TTC549 (cell line): ENCODE results near the gene PRDX2.
"Not testable (repeated sequence)": the region's sequence is repeated elsewhere in the genome, so short reads cannot be mapped to it uniquely, and the experiment has no call there.

ENCODE experiments used
- FAIRE-seq: peaks from 2 replicates; lab custom pipeline; 2012; peaks lifted over from hg19 to GRCh38; lab: Jason Lieb, UNC

The PRDX2 gene

DNA sequence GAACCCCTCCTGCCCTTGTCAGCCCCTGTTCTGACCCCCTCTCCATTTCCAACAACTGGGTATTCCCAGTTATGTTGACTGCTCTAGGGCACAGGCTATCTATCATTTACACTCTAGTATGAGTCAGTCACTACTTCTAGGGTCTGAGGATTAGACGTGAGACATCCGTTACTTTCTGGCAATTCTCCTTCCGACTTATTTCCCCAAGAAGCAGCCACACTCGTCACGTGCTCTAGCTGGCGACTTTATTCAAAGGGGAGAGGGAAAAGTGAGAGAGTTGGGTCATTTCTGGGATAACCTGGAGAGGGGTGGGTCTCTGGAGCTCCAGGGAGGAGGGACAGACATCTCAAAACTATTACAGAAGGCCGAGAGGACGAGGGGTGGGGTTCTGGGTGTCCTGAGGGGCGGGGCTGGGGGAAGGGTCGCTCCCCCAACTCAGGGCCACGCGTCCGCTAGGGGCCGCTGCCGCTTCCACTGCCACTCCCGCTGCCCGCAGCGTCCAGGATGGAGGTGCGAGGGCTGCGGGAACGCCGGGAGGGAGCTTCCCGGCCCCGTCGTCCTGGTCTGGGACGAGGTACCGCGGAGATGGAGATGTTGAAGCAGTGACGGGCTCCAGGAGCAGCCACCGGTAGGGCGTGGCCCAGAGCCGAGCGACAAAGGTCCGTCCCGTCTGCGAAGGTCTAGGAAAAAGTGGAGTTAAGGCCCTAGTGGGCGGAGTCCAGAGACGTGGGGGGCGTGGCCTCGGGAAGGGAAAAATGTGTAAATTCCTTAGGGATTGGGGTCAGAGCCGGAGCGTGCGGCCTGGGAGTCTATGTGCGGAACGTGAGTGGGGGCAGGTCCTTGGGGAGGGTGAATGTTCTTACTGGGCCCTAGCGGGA, 23.9 kb upstream of the PRDX2 start:
- no peak for FAIRE-seq

DNA sequence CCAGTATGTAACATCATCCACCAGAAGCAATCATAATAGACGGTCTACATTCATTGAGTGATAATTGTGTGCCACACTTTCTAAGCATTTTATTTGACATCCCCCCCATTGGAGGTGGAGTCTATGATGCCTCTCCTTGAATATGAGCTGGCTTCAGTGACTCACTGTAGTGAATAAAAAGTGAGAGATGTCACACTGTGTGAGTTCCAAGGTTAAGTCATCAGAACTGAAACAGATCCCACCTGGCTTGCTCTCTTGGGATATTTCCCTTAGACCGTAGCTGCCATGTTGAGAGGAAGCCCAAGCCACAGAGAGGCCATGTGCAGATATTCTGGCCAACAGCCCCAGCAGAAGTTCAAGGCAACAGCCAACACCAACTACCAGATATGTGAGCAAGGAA, 20.2 kb upstream of the PRDX2 start:
- no peak for FAIRE-seq

DNA sequence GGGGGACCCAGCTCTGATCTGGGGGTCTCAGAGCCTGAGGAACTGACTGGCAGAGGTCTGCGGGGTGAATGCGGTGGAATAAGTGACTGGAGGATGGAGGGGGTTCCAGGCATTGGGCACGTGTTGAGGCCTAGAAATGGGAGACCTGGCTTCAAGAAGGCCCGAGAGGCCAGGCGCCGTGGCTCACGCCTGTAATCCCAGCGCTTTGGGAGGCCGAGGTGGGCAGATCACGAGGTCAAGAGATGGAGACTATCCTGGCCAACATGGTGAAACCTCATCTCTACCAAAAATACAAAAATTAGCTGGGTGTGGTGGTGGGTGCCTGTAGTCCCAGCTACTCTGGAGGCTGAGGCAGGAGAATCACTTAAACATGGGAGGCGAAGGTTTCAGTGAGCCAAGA, 16.2 kb upstream of the PRDX2 start:
- FAIRE-seq, result not testable (repeated sequence)

DNA sequence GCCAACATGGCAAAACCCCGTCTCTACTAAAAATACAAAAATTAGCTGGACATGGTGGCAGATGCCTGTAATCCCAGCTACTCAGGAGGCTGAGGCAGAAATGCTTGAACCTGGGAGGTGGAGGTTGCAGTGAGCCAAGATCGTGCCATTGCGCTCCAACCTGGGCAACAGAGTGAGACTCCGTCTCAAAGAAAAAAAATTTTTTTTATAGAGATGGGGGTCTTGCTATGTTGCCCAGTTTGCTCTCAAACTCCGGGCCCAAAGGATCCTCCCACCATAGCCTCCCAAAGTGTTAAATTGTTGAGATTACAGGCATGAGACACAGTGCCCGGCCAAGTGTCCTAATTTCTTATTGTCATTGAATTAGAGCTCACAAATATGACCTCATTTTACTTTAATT, 15.6 kb upstream of the PRDX2 start:
- not testable (repeated sequence) for FAIRE-seq

DNA sequence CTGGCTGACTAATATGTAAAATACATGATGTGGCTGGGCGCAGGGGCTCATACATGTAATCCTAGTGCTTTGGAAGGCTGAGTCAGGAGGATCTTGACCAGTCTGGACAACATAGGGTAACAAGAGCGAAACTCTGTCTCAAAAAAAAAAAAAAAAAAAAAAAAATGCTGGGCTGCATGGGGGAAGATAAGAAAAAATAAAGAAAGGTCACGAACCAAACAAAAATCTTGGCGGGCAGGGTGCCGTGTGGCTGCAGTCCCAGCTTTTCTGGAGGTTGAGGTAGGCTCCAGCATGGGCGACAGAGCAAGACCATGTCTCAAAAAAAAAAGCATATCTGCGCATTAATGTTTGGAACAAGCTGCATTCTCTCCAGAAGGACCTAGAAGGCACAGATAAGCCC, 13.5 kb upstream of the PRDX2 start:
- no peak for FAIRE-seq

DNA sequence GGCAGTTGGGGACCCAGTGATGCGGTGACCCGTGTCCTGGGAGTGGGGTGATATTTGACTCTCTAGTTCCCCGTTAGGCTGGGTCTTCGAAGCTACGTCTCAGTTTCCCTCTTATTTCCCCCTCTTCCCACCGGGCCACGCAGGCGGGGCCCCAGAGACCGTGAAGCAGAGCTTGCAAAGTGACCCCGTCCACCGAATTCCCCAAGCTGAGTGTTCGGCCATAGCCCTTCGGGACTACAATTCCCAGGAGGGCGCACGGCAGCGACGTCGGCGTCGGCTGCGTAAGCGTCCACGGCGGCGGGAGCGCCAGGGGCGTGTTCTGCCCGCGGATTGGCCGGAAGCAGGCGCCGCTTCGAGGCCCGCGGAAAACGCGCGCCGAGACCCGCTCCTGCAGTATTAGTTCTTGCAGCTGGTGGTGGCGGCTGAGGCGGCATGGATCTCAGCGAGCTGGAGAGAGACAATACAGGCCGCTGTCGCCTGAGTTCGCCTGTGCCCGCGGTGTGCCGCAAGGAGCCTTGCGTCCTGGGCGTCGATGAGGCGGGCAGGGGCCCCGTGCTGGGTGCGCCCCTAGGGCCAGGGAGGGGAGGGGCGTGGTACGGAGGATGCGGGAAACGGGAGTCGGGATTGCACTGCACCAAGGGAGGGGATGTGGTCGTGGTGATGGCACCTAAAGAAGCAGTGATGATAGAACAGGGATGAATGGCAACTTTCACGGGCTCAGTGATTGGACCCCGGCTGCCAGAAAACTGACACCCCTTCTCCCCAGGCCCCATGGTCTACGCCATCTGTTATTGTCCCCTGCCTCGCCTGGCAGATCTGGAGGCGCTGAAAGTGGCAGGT, 4.9 kb upstream of the PRDX2 start, which contains the start of gene RNASEH2A:
Gene RNASEH2A (plus strand): TSS at position 343 of the 840 bp plus-strand sequence. CDS start 90 bp downstream, at position 433.
- FAIRE-seq, result no peak

DNA sequence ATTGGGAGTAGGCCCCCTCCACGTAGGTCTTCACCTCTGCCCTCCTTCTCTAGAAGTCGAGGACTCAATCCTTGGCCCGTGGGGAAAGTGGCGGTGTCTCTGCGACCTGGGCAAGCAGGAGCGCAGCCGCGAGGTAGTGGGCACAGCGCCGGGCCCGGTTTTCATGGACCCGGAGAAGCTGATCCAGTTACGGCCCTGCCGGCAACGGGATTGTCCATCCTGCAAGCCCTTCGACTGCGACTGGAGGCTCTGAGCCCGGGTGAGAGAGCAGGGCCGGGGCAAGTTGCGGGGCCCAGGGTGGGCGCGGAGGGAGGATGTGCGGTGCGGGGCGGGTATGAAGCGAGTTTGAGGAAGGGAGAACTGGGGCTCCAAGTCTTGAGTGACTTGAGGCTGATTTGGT, 2.5 kb upstream of the PRDX2 start:
- FAIRE-seq, result no peak

DNA sequence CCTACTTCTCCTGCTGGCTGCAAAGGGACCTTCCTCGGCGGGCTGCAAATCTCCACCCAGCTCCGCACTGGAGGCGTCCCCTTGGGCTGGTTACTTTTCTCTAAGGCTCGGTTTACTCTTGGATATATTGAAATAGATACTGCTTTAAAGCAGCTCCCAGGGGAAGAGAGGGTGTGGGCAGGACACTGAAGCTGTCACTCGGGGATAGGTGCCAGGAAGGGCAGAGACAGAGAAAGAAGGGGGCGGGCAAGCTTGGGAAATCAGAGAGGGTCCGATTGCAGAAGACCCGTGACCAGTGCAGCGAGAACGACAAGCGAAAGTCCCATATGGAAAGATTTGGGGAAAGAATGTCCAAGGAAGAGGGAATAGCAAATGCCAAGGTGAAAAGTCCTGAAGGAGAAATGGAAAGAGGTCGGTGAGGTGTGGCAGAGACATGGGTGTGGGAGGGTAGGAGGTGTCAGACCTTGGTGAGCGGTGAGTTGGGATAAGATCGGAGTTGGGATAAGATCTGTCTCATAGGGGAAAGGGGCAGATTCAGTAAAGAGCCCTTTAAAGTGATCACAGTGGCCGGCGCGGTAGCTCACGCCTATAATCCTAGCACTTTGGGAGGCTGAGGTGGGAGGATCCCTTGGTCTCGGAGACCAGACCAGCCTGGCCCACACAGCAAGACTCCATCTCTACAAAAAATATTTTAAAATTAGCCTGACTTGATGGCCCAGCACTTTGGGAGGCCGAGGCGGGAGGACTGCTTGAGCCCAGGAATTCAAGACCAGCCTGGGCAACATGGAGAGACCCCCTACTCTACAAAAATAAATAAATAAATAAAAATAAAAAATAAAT, 887 bp upstream of the PRDX2 start:
- no peak for FAIRE-seq

DNA sequence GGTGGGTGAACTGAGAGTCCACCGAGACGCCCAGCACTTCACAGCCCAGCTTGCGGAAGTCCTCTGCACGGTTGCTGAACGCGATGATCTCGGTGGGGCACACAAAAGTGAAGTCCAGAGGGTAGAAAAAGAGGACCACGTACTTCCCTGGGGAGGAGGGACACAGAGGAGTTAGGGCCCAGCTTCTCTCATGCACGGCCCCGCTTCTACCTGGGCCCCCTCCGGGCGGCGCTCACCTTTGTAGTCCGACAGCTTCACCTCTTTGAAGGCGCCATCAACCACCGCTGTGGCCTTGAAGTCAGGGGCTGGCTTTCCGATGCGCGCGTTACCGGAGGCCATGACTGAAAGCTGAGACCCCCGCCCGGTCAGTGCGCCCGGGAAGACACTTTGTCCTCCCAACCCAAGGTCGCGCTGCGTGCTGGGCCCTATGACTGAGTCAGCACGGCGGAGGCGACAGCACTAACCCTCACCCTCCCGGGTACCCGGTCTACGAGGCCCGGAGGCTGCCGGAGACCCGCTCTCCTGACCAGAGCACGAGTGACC, 606 bp downstream of the PRDX2 start:
- no peak for FAIRE-seq

DNA sequence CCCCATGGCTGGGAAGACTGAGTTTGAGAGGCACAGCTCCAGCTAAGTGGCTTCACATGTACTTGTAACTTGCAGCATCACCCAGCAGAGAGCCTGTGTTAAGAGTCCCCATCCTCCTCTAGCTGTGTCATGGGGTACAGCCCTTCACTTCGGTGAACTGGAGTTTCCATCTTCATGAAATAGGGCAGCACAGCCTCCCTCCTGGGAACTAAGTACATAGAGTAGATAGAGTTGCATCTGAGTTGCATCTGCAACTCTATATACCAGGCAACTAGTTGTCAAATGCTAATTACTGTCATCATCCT, 1.2 kb downstream of the PRDX2 start:
- no peak for FAIRE-seq

DNA sequence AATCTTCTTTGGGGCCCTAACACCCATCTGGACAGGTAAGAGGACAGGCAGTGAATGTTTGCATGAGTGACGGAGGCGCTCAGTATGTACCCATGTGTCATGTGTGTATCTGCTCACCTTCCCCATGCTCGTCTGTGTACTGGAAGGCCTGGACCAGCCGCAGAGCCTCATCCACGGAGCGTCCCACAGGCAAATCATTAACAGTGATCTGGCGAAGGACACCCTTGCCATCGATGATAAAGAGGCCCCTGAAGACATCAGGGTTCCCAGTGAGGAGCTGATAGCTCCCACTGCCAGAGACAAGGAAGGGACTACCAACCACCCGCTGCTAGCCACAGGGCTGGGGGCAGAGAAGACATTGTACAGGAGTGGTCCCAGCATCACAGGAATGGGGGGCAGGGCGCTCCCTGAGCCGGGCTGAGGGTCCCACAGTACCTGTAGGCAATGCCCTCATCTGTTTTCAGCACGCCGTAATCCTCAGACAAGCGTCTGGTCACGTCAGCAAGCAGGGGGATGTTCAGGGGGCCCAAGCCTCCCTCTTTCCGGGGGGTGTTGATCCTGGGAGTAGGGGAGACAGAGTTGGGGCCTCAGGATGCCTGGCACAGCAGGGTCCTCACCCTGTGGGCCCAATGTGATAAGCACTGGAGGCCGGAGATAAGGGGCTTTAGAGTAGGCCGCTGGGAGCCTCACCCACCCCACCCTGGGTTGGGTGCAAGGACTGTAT, 1.7 kb downstream of the PRDX2 start:
- FAIRE-seq, result no peak

DNA sequence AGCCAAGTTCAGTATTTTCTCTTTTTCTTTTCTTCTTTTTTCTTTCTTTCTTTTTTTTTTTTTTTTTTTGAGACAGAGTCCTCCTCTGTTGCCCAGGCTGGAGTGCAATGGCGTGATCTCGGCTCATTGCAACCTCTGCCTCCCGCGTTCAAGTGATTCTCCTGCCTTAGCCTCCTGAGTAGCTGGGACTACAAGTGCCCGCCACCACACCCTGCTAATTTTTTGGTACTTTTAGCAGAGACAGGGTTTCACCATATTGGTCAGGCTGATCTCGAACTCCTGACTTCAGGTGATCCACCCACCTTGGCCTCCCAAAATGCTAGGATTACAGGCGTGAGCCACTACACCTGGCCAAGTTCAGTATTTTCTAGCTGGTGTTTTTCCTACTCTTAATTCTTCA, 4.0 kb downstream of the PRDX2 start:
- not testable (repeated sequence) for FAIRE-seq

DNA sequence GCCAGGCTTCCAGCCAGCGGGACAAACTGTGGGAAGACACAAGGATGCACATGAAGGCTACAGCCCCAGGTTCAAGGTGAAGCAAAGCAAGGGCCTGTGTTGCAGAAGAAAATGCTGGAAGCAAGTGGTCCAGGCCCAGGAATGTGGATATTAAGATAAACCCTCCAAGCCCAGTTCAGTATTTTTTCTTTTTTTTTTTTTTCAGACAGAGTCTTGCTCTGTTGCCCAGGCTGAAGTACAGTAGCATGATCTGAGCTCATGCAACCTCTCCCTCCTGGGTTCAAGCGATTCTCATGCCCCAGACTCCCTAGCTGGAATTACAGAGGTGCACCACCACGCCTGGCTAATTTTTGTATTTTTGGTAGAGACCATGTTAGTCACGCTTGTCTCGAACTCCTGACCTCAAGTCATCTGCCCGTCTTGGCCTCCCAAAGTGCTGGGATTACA, 4.4 kb downstream of the PRDX2 start:
- no peak for FAIRE-seq

DNA sequence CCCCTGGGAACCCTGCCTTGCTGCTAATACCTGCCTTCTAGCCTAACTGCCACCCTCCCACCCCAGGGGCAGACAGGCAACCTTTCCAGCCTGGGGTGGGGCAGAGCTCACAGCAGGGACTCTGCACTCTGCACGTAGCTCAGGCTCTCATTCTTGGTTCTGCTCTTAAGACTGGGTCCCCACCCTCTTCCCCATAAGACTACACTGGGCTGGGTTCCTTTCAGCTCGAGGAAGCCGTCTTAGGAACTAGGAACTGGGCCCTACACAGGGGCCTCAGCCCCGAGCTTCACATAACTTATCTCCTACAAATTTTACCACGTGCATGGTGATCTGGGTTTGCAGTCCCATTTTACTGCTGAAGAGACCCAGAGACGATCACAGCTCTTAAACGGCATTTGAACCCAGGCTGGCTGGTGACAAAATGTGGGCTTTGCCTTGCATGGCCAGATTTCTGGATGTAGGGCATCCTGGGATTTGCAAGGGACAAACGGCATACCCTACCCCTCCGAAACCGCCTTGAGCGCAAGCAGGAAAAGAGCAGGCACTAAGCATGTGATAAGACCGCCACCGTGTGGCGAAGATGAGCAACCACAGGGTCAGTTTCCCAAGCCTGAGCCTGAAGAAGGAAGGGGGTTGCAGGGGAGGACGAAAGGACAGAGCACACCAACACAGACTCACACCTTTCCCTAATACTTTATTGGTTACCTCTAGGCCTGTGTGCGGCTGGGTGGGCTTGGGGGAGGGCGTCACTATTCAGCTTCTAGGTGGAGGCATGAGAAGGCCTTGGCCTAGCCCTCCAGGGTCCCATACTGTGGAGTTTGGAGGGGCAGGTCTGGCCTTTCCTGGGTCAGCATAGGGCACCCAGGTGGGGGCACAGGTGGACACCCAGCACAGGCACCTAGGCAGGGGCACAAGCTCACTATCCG, 5.2 kb downstream of the PRDX2 start:
- FAIRE-seq, result peak; percentile 52

DNA sequence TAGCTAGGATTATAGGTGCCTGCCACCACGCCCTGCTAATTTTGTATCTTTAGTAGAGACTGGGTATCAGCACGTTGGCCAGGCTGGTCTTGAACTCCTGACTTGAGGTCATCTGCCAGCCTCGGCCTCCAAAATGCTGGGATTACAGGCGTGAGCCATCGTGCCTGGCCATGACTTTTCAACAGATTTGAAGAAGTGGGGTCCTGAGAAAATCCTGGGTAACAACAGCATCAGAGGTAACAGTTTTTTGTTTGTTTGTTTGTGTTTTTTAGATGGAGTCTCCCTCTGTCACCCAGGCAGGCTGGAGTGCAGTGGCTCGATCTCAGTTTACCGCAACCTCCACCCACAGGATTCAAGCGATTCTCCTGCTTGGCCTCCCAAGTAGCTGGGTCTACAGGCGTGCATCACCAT, 6.6 kb downstream of the PRDX2 start:
- no peak for FAIRE-seq

DNA sequence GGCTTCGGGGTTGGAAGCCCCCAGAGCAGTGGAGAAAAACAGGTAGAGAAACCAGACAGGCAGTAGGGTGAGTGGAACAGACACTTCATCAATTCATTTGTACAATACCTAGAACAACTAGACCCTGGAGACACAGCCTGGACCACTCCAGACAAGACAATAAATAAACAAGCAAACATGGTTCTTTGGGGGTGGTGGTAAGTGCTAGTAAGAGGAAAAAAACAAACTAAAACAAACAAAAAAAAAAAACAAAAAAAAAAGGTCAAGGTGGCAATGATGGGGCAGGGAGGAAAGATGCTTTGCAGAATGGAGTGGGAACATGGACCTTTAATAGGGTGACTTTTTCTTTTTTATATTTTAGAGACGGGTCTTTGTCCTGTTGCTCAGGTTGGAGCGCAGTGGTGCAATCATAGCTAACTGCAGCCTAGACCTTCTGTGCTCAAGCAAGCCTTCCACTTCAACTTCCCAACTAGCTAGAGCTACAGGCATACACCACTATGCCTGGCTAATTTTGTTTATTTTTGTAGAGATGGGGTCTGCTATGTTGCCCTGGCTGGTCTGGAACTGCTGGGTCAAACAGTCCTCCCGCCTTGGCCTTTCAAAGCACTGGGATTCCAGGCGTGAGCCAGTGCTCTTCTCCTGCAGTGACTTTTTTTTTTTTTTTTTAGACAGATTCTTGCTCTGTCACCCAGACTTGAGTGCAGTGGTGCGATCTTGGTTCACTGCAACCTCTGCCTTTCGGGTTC, 7.2 kb downstream of the PRDX2 start:
- no peak for FAIRE-seq

DNA sequence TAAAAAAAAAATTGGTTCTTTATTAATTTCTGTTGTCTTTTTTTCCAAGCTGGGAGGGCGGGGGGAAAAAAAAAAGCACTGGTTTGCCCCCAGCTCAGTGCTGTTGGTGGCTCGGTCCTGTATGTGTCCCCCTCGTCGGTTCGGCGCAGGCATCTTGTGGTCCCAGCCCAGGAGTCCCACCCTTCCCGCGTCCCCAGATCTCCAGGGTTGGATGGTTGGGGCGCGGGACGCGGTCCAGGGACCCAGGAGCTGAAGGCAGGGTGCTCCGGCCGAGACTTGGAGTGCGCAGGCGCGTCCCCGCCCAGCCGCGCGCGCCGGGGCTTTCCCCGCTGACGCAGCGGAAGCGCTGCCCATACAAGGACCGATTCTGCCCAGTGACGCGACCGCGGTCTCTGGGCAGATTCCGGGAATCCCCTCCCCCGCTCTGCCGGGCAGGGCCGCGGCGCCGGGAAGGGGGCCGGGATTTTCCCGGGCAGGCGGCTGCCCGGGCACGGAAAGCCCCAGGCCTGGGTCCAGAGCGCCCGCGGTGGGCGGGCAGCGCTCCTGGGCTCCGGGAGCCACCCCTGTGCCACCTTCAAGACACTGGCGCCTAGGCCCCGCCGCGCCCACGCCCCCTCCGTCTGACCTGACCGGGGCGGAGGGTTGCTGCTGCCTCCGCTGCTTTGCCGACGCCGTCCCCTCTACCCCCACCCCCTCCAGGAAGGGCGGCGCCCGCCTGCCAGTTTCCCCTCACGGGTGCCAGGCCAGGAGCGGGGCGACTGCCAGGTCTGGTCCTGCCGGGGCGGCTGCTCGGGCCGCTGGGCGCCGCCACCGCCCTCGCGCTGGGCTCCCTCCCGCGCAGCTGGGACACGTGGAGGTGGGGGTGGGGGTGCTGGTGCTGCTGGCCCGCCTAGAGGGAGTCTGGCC, 8.1 kb downstream of the PRDX2 start:
- no peak for FAIRE-seq

DNA sequence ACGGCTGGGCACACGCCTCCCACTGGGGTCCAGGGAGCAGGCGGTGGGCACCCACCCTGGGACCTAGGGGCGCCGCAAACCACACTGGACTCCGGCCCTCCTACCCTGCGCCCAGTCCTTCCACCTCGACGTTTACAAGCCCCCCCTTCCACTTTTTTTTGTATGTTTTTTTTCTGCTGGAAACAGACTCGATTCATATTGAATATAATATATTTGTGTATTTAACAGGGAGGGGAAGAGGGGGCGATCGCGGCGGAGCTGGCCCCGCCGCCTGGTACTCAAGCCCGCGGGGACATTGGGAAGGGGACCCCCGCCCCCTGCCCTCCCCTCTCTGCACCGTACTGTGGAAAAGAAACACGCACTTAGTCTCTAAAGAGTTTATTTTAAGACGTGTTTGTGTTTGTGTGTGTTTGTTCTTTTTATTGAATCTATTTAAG, 8.7 kb downstream of the PRDX2 start:
- no peak for FAIRE-seq
